ENCODE measurements around the gene HOXA4.

GRCh38 chr7:27143950-27144780 lies 13.6 kb upstream of the HOXA4 start:
- no peak for TF ChIP-seq CTCF (IDR thresholded peaks at IDR 0.05)
- TF ChIP-seq POLR2A (IDR thresholded peaks at IDR 0.05): no peak
